ENCODE measurements around the gene FAS. TPM values are rescaled to one million over a fixed set of nuclear protein-coding genes. Genes with fewer than 3 reads are reported as not detected.
A peak's percentile ranks its signal among the peaks of the same experiment; 100 is the strongest.

The FAS gene
- total RNA-seq: 10 to 100 TPM; 48.6 to 49.0 TPM

DNA sequence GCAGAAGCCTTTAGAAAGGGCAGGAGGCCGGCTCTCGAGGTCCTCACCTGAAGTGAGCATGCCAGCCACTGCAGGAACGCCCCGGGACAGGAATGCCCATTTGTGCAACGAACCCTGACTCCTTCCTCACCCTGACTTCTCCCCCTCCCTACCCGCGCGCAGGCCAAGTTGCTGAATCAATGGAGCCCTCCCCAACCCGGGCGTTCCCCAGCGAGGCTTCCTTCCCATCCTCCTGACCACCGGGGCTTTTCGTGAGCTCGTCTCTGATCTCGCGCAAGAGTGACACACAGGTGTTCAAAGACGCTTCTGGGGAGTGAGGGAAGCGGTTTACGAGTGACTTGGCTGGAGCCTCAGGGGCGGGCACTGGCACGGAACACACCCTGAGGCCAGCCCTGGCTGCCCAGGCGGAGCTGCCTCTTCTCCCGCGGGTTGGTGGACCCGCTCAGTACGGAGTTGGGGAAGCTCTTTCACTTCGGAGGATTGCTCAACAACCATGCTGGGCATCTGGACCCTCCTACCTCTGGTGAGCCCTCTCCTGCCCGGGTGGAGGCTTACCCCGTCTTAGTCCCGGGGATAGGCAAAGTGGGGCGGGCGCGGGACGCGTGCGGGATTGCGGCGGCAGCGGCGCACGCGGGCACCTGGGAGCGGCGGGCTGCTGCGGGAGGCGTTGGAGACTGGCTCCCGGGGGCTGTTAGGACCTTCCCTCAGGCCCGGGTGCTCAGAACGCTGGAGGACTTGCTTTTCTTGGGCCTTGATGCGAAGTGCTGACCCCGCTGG, at the start of gene FAS:
FAS (plus strand) TSS at position 415 of the 777 bp plus-strand sequence; CDS start at position 494, 79 bp downstream.
- intact Hi-C loops (cut with micrococcal nuclease): loop anchor here (5.0 kb wide), 1 partner anchor 153 kb away; no protein-coding TSS in a partner anchor
- CTCF ChIA-PET: interaction anchor here (0.8 to 4.6 kb wide), 15 partner anchors 9 to 398 kb away, joined by 3 to 35 read pairs (median 3); no protein-coding TSS in a partner anchor
- Mint-ChIP-seq H3K9me3 (peaks cover 13% of the 10 kb centered on the region), H3K27ac (peak within 1 kb of the TSS; percentile 96), H3K4me3 (peak within 1 kb of the TSS; percentile 86), H3K4me1 (ENCODE audit: low read depth) (peaks cover 54% of the 10 kb centered on the region), H3K27me3 (no peaks in the 10 kb centered on the region), H3K36me3 (ENCODE audit: low read depth) (peaks cover 36% of the 10 kb centered on the region)
- POLR2A ChIA-PET: interaction anchor here (0.6 to 4.5 kb wide), 21 partner anchors 8 to 261 kb away, joined by 3 to 56 read pairs (median 5); partner anchors contain the start of genes LIPA and STAMBPL1
- DNase-seq: peak; percentile 91
- peak; percentile 79 for ATAC-seq
- TF ChIP-seq CTCF (IDR thresholded peaks at IDR 0.05): no peak

DNA sequence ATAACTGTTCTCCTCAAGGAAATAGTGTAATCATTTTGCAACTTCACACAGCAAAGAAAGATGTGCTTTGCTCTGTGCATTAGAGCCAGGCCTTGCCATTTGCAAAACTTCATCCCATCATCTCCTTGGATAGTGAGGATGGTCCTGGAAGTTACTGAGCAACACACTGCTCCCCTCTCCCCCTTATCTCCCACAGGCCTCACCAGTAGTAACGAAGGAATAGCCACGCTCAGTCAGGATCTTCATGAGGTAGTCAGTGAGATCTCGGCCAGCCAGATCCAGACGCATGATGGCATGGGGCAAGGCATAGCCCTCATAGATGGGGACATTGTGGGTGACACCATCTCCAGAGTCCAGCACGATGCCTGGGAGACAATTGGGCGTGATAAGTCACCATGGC, 49.6 kb upstream of the FAS start:
- CTCF ChIA-PET: interaction anchor here (1.5 to 2.0 kb wide), 3 partner anchors 9 to 276 kb away, joined by 3 to 10 read pairs (median 4); no protein-coding TSS in a partner anchor
- H3K36me3 Mint-ChIP-seq (ENCODE audit: low read depth): peaks cover 4% of the 10 kb centered on the region
- ATAC-seq: no peak

GRCh38 chr10:88943778-88944177, 46.8 kb upstream of the FAS start:
- ChIA-PET CTCF (interaction anchor here (1.0 to 4.8 kb wide), 9 partner anchors 10 to 274 kb away, joined by 3 to 52 read pairs (median 4); no protein-coding TSS in a partner anchor), POLR2A (interaction anchor here (1.2 to 1.3 kb wide), 2 partner anchors 13 to 77 kb away, joined by 3 read pairs; no protein-coding TSS in a partner anchor)
- H3K4me1 Mint-ChIP-seq (ENCODE audit: low read depth): peaks cover 15% of the 10 kb centered on the region
- DNase-seq (no peak), ATAC-seq (no peak)
- intact Hi-C loops (cut with micrococcal nuclease): no loop called here
- no peaks in the 10 kb centered on the region for H3K27me3 Mint-ChIP-seq
- TF ChIP-seq CTCF (IDR thresholded peaks at IDR 0.05): no peak
- no peak overlapping the region for H3K27ac Mint-ChIP-seq
- no peaks in the 10 kb centered on the region for H3K9me3 Mint-ChIP-seq
- no peak overlapping the region for H3K4me3 Mint-ChIP-seq
- peaks cover 4% of the 10 kb centered on the region for H3K36me3 Mint-ChIP-seq (ENCODE audit: low read depth)

More for the DNA sequence above, 49.6 kb upstream of the FAS start:
- no peak for TF ChIP-seq CTCF (IDR thresholded peaks at IDR 0.05)
- intact Hi-C loops (cut with micrococcal nuclease): no loop called here
- Mint-ChIP-seq H3K27me3 (no peaks in the 10 kb centered on the region), H3K27ac (no peak overlapping the region), H3K4me1 (ENCODE audit: low read depth) (peaks cover 15% of the 10 kb centered on the region), H3K4me3 (no peak overlapping the region), H3K9me3 (no peaks in the 10 kb centered on the region)
- no peak for DNase-seq
- POLR2A ChIA-PET: no interaction called here

DNA sequence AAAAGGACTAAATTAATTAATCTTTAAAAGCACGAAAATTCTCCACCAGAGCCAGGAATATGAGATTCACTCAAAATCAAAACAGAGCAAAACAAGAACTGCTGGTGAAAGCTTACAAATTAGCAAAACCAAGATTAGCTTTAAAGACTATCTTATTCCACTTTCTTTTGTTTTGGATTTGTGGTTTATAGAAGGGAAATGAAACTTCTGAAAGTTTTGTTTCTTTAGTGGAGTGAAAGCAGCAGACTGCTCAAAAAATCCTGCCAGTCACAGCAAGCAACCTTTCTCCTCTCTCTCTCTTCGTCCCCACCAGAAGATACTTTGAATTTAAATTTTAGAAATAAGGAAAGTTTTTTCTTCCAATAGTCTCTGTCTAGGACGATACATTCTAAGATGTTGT, 45.8 kb upstream of the FAS start:
- no peaks in the 10 kb centered on the region for H3K27me3 Mint-ChIP-seq
- no peaks in the 10 kb centered on the region for H3K9me3 Mint-ChIP-seq
- no peak overlapping the region for H3K27ac Mint-ChIP-seq
- intact Hi-C loops (cut with micrococcal nuclease): no loop called here
- no peak for TF ChIP-seq CTCF (IDR thresholded peaks at IDR 0.05)
- ChIA-PET CTCF (interaction anchor here (0.9 to 4.8 kb wide), 10 partner anchors 9 to 273 kb away, joined by 3 to 52 read pairs (median 3); no protein-coding TSS in a partner anchor), POLR2A (no interaction called here)
- H3K4me1 Mint-ChIP-seq (ENCODE audit: low read depth): peaks cover 15% of the 10 kb centered on the region
- no peak overlapping the region for H3K4me3 Mint-ChIP-seq
- DNase-seq (no peak), ATAC-seq (no peak)
- H3K36me3 Mint-ChIP-seq (ENCODE audit: low read depth): no peaks in the 10 kb centered on the region

DNA sequence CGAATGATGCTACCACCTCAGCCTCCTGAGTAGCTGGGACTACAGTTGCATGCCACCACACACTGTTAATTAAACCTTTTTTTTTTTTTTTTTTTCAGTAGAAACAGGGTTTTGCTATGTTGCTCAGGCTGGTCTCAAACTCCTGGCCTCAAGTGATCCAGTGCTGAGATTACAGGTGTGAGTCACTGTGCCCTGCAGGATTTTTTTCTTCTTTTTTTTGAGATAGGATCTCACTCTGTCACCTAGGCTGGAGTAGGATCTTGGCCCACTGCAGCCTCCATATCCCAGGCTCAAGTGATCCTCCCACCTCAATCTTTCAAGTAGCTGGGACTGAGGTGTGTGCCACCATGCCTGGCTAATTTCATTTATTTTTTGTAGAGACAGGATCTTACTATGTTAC, 44.4 kb upstream of the FAS start:
- no peaks in the 10 kb centered on the region for H3K9me3 Mint-ChIP-seq
- ChIA-PET CTCF (interaction anchor here (0.8 to 4.8 kb wide), 6 partner anchors 8 to 110 kb away, joined by 3 to 52 read pairs (median 3); no protein-coding TSS in a partner anchor), POLR2A (no interaction called here)
- H3K36me3 Mint-ChIP-seq (ENCODE audit: low read depth): no peaks in the 10 kb centered on the region
- H3K27ac Mint-ChIP-seq: no peak overlapping the region
- intact Hi-C loops (cut with micrococcal nuclease): no loop called here
- TF ChIP-seq CTCF (IDR thresholded peaks at IDR 0.05): no peak
- H3K4me3 Mint-ChIP-seq: no peak overlapping the region
- H3K4me1 Mint-ChIP-seq (ENCODE audit: low read depth): peaks cover 15% of the 10 kb centered on the region
- ATAC-seq (no peak), DNase-seq (no peak)
- H3K27me3 Mint-ChIP-seq: no peaks in the 10 kb centered on the region

Data from activated CD8-positive, alpha-beta T cell treated with anti-CD3 and anti-CD28 coated beads for 36 hours (primary cell).